NCI-H510A treated with DMSO at 0.1 percent for 48 hours (cell line): Measurements from ENCODE around the gene CHAD.
"Not testable (repeated sequence)": the region's sequence is repeated elsewhere in the genome, so short reads cannot be mapped to it uniquely, and the experiment has no call there.

Source experiments
- DNase-seq: peaks from one replicate; lab custom pipeline; 2025; lab: John Stamatoyannopoulos, UW

The CHAD gene

DNA sequence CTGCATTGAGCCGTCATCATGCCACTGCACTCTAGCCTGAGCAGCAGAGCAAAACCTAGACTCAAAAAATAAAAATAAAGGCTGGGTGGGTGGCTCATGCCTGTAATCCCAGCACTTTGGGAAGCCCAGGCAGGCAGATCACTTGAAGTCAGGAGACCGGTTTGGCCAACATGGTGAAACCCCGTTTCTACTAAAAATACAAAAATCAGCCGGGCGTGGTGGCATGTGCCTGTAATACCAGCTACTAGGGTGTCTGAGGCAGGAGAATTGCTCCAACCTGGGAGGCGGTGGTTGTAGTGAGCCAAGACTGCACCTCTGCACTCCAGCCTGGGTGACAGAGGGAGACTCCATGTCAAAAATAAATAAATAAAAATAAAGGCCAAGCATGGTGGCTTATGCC is 40.6 kb downstream of the CHAD start:
- DNase-seq, result not testable (repeated sequence)

GRCh38 chr17:50426814-50427787 is 41.6 kb downstream of the CHAD start:
- DNase-seq, result peak; percentile 55

GRCh38 chr17:50426472-50426782 is 42.3 kb downstream of the CHAD start:
- no peak for DNase-seq

DNA sequence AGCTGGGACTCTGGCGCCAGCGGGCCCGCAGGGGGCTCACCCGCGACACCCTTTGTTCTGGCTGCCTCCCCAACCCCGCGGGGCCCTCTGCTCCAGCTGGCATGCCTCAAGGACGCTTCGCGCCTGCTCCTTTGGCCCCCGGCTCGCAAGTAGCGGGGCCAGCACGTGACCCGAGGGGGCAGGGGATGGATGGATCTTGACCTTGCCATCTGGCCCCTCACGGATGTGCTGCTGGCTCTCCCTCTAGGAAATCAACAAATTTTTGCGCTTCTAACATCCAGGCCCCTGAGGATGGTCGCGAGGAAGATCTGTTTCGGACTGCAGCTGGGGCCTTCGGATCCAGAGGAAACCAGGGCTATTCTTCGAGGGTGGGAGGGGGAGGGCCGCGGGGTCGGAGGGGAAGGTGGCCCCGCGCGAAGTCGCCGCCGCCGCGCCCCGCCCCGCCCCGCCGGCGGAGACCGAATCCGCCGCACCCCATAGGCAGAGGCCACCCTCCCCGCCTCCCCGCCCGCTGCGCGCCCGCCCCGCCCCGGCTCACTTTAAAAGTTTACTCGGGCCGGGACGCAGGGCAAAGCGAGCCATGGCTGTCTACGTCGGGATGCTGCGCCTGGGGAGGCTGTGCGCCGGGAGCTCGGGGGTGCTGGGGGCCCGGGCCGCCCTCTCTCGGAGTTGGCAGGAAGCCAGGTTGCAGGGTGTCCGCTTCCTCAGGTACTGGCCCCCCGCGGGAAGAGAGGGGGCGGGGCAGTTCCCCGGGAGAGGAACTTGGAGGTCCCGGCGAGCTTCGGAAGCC is 42.8 kb downstream of the CHAD start, which contains the start of gene ACSF2:
Gene ACSF2, plus strand, starts transcription at position 537 of the 790 bp plus-strand sequence. Its CDS starts 44 bp downstream, at position 581.
- DNase-seq, result peak; percentile 62

GRCh38 chr17:50424996-50425681 is 43.5 kb downstream of the CHAD start:
- no peak for DNase-seq

DNA sequence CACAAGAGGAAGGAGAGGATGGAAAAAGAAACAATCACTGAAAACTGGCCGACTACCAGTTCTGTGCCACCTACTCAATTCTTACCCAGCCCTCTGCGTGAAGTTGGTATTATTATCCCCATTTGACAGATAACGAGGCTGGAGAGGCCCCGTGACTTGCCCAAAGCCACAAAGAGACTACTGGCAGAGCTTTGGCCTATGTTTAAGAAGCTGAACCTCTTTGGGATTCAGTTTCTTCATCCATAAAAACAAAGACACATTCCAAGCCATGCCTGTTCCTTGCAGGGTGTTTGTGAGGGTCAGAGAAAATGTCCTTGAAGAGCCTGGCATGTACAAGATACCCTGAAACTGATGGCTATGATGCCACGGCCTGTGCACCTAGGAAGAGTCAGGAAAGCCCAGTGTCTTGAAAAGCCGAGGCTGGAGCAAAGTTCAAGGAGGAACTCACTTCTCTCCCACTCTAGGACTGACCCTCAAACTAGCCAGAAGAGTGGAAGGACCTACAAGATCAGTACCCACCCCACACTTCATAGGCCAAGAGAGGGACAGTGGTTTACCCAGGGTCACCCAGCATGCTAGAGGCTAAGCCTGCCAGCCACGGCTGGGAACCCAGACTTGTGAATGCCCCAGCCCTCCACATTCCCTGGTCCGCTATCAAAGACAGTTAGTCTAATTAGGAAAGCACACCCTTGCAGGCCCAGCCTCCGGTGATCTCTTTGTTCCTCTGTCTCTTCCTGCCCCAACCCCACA is 44.3 kb downstream of the CHAD start:
- no peak for DNase-seq

DNA sequence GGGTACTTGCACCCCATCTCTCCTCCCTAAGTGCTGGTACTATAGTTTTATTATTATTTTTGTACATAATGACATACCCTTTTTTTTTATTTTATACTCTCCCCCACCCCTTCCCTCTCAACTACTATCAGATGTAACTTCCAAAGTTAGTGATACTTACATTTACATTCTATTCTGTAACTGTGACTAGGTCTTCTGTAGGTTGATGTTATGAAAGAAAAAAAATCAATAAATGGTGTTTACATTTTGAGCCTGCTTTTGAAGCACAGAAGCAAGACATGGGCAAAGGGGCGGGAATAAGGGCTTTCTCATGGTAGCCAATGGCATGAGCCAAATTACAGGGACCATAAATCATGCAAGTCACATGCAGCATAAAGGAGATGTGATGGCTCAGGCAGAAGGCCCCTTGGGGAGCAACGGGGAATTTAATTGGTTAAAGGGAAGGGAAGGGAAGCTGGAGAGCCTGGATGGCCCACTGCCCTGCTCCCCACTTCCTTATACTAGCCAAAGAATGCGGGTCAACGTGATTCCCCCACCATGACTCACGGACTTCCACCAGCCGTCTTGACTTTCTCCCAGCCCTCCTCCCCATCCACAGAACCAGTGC is 45.0 kb downstream of the CHAD start:
- peak; percentile 95 for DNase-seq

DNA sequence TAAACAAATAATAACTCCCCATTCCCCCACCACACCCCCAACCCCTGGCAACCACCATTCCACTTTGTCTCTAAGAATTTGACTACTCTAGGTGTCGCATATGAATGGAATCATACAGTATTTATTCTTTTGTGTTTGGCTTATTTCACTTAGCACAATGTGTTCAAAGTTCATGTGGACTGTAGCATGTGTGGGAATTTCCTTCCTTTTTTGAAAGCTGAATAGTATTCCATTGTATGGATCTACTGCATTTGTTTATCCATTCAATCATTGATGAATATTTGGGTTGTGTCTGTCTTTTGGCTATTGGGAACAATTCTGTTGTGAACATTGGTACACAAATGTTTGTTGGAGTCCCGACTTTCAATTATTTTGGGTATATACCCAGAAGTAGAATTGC is 45.9 kb downstream of the CHAD start:
- no peak for DNase-seq

DNA sequence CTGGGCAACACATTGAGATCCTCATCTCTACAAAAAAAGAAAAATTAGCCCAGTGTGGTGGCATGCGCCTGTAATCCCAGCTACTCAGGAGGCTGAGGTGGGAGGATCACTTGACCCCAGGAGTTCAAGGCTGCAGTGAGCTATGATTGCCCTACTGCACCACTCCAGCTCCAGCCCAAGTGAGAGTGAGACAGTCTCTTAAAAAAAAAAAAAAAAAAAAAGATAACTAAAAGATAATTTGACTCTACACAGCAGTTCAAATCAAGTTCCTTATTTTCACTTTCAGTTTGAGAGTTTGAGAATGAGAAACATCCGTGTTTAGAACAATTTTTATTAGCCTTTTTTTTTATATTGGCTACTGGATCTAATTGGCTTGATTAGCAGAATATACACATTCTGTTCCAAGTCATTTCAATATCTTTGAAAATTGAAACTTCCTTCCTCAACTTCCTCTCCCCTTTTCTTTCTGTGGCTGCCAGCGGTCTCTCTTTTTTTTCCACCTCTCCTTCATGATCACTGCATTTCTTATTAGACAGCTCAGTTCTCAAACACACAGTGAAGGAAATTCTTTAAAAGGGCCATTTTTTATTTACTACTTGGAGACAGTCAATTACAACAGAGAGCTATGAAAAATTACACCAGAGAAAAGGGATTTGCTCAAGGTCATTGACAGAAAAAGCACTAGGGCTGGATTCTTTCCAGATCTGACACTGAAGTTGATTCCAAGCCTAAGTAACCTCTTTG is 47.2 kb downstream of the CHAD start:
- DNase-seq, result no peak

DNA sequence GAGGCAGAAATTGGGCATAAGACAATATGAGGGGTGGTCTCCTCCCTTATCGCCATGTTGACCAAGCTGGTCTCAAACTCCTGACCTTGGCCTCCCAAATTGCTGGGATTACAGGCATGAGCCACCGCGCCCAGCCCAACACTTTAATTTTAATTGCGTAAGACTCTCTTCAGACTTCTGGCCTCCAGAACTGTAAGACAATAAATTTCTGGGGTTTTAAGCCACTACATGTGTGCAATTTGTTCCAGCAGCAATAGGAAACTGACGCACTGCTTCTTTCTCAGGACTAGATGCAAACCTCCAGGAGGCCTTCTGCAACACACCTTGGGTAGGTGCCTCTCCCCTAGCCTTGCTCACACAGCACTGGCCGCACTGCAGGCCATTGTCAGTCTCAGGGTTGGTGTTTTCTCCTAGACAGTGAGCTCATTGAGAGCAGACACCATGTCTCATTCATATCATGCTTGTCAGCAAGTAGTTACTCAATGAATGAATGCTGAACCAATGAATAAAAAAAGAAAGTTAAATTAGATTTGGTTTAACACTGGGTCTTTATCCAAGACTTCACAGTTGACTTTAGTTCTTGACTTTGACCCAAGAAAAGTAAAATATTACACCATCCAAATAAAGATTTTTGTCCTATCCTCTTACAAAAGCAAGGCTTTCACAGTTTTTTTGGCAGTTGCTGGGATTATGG is 48.1 kb downstream of the CHAD start:
- DNase-seq, result no peak

- not testable (repeated sequence) for DNase-seq
These were observed 49.1 kb downstream of the CHAD start for GRCh38 chr17:50419577-50419976.

GRCh38 chr17:50414808-50415207 is 53.9 kb downstream of the CHAD start:
- no peak for DNase-seq
